ENCODE measurements around the gene EML6.

Gene EML6

DNA sequence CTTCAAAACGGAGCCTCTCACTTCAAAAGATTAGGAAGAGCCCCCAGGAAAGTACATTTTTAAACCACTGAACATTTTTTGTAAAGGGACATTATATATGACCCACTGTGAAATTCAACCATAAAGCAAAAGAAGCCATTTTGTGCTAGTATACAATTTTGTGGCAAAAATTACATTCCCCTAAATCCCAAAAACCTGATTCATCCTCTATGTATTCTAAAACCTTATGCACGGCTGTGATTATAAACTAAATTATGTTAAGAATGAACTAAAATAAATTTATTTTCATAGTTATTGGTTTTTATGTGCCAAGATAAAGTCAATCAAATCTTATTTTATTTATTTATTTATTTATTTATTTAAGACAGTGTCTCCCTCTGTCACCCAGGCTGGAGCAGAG, 278.3 kb downstream of the EML6 start:
- Histone ChIP-seq H3K36me3 (ENCODE audit: control insufficient read depth, insufficient read depth, low read length) (peaks cover 5% of the 10 kb centered on the region), H3K4me1 (ENCODE audit: control insufficient read depth, insufficient read depth, low read length, poor library complexity, severe bottlenecking) (peaks cover 15% of the 10 kb centered on the region), H3K9me3 (ENCODE audit: control insufficient read depth, low read length) (no peaks in the 10 kb centered on the region), H3K4me3 (ENCODE audit: extremely low read depth, insufficient read depth, low read length, poor library complexity, severe bottlenecking) (no peak overlapping the region), H3K27ac (ENCODE audit: low read depth, low read length, severe bottlenecking) (no peak overlapping the region)
- no CpG with 5 or more reads among the region's 2 CpGs for WGBS, 2 experiments (ENCODE audit: insufficient coverage in 2 of 2)

DNA sequence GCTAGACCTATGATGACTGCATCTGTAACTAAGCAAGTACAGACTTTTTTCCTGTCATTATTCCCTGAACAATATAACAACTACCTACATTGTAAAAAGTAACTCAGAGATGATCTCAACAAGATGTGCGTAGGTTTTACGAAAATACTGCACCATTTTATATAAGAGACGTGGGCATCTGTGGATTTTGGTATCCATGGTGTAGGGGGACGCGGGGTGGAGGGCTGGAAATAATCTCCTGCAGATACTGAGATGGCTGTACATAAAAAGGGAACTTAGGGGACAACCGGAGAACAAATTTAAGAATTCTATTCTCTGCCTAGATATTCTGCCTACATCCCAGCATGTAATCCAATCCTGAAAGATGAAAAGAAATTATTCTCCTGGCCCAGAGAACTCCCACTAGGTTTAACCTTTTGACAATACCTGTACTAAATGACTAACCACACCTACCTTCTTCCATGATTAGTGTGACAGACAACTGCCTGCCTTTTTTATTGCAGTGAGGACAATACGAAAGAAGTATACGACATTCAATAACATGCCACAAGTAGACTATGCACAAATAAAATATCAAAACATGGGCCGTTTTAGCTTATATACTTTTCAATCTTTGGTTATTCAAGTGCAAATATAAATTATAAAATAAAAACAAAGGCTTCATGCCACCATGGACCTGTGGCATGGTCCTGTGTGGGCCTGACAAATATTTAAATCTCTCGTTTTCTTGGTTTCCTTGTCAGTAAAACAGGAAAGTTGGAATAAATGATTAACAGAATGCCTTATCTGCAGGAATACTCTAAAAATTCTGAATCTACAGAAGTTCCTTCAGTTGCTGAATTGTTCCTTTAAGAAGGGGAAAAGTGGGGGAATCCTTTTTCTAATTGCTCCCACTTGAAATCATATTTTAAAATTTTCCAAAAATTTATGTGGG, 280.5 kb downstream of the EML6 start:
- 95 to 96% methylated on average over 5 of the region's 10 CpGs for WGBS, 2 experiments (ENCODE audit: insufficient coverage in 2 of 2)
- Histone ChIP-seq H3K27ac (ENCODE audit: low read depth, low read length, severe bottlenecking) (no peak overlapping the region), H3K36me3 (ENCODE audit: control insufficient read depth, insufficient read depth, low read length) (no peaks in the 10 kb centered on the region), H3K4me3 (ENCODE audit: extremely low read depth, insufficient read depth, low read length, poor library complexity, severe bottlenecking) (no peak overlapping the region), H3K4me1 (ENCODE audit: control insufficient read depth, insufficient read depth, low read length, poor library complexity, severe bottlenecking) (peaks cover 26% of the 10 kb centered on the region), H3K9me3 (ENCODE audit: control insufficient read depth, low read length) (no peaks in the 10 kb centered on the region)

DNA sequence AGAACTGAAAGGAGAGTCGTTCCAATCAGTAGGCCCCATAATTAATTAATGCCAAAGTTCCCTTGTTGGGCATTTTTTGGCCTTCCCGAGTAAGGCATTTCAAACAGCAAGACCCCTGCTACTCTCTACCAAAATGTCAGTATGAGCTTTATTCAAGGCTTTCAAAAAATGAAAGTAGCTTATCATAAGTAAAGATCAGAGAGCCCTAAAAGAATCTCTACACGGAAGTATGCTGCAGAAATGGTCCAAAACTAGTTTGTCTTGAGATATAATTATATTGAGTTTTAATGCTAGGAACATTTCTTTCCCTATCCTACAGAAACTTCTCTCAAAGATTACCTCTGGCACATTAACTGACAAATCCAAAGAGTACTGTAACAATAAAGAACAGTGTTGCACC, 282.8 kb downstream of the EML6 start:
- WGBS, 2 experiments (ENCODE audit: insufficient coverage in 2 of 2) = no CpG with 5 or more reads among the region's 3 CpGs
- no peak overlapping the region for H3K27ac ChIP-seq (ENCODE audit: low read depth, low read length, severe bottlenecking)

DNA sequence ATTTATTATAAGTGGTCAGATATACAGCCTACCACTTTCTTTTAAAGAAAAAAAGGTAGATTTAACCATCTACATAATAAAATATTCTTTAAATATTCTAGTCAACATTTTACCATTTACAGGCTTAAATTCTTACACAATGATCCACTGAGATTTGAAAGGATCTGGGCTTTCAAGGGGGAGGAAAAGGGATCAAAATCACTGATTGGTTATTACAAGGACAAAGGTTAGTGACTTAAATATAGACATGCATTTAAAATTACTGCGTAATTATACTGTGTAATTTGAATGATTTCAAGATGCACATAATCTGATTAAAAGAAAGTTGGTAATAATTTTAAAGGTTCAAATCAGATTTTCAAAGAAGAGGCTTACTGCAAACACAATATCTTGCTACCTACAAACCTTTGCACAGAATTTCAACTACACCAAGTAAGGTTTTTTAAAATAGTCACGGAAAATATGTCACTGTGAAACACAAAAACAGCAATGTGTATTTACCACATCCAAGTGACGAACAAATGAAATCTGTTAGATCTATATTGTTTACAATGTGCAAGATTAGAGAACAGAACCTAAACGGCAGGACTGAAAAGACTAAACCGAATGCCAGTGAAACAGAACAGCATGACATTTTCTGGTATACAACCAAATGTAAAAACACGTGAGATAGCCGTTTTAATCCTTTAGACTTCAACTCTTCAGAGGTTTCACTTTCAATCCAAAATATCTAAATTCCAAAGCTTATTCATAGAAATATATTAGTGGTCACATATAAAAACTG, 286.0 kb downstream of the EML6 start:
- Histone ChIP-seq H3K27ac (ENCODE audit: low read depth, low read length, severe bottlenecking) (no peak overlapping the region), H3K36me3 (ENCODE audit: control insufficient read depth, insufficient read depth, low read length) (no peaks in the 10 kb centered on the region), H3K9me3 (ENCODE audit: control insufficient read depth, low read length) (no peaks in the 10 kb centered on the region), H3K4me3 (ENCODE audit: extremely low read depth, insufficient read depth, low read length, poor library complexity, severe bottlenecking) (no peak overlapping the region), H3K4me1 (ENCODE audit: control insufficient read depth, insufficient read depth, low read length, poor library complexity, severe bottlenecking) (peaks cover 58% of the 10 kb centered on the region)
- WGBS, 2 experiments (ENCODE audit: insufficient coverage in 2 of 2) = 83 to 94% methylated on average over 2 to 4 of the region's 7 CpGs

More for the DNA sequence above, 282.8 kb downstream of the EML6 start:
- H3K36me3 ChIP-seq (ENCODE audit: control insufficient read depth, insufficient read depth, low read length) = no peaks in the 10 kb centered on the region
- no peaks in the 10 kb centered on the region for H3K9me3 ChIP-seq (ENCODE audit: control insufficient read depth, low read length)
- H3K4me1 ChIP-seq (ENCODE audit: control insufficient read depth, insufficient read depth, low read length, poor library complexity, severe bottlenecking) = peaks cover 37% of the 10 kb centered on the region
- no peak overlapping the region for H3K4me3 ChIP-seq (ENCODE audit: extremely low read depth, insufficient read depth, low read length, poor library complexity, severe bottlenecking)

DNA sequence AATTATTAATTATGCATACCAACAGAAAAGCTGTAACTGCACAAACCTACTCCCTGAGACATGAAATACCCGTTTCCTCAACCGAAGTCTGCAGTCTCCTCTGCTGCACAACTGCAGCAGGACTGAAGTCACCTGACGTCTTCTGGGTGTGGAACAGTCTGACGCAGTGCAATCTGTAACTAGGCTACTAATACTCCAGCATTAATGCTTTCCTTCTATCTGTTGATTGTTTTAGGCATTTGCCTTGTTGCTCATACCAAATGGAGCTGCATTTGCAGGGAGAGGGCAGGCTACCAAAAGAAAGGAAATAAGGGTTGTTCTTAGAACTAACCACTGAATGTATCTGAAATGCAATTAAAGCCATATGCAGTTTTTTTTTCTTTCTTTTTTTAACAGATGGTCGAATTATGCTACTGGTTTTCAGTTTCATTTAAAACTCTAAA, 286.7 kb downstream of the EML6 start:
- no peaks in the 10 kb centered on the region for H3K9me3 ChIP-seq (ENCODE audit: control insufficient read depth, low read length)
- no peaks in the 10 kb centered on the region for H3K36me3 ChIP-seq (ENCODE audit: control insufficient read depth, insufficient read depth, low read length)
- no peak overlapping the region for H3K4me3 ChIP-seq (ENCODE audit: extremely low read depth, insufficient read depth, low read length, poor library complexity, severe bottlenecking)
- H3K4me1 ChIP-seq (ENCODE audit: control insufficient read depth, insufficient read depth, low read length, poor library complexity, severe bottlenecking) = peaks cover 58% of the 10 kb centered on the region
- 86 to 88% methylated on average over 4 of the region's 5 CpGs for WGBS, 2 experiments (ENCODE audit: insufficient coverage in 2 of 2)
- no peak overlapping the region for H3K27ac ChIP-seq (ENCODE audit: low read depth, low read length, severe bottlenecking)

DNA sequence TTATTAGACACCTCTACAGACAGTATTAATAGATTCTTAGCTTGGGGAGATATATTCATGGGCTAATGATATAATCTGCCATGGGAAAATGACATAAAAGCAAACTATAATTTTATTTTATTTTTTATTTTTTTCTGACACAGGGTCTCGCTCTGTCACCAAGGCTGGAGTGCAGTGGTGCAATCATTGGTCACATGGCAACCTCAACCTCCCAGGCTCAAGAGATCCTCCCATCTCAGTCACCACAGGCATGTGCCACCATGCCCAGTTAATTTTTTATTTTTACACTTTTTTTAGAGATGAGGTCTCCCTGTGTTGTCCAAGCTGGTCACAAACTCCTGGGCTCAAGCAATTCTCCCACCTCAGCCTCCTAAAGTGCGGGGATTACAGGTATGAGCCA, 287.5 kb downstream of the EML6 start:
- H3K27ac ChIP-seq (ENCODE audit: low read depth, low read length, severe bottlenecking) = no peak overlapping the region
- H3K9me3 ChIP-seq (ENCODE audit: control insufficient read depth, low read length) = no peaks in the 10 kb centered on the region
- peaks cover 57% of the 10 kb centered on the region for H3K4me1 ChIP-seq (ENCODE audit: control insufficient read depth, insufficient read depth, low read length, poor library complexity, severe bottlenecking)
- WGBS, 2 experiments (ENCODE audit: insufficient coverage in 2 of 2) = no CpG with 5 or more reads among the region's 2 CpGs
- H3K4me3 ChIP-seq (ENCODE audit: extremely low read depth, insufficient read depth, low read length, poor library complexity, severe bottlenecking) = no peak overlapping the region
- H3K36me3 ChIP-seq (ENCODE audit: control insufficient read depth, insufficient read depth, low read length) = no peaks in the 10 kb centered on the region

DNA sequence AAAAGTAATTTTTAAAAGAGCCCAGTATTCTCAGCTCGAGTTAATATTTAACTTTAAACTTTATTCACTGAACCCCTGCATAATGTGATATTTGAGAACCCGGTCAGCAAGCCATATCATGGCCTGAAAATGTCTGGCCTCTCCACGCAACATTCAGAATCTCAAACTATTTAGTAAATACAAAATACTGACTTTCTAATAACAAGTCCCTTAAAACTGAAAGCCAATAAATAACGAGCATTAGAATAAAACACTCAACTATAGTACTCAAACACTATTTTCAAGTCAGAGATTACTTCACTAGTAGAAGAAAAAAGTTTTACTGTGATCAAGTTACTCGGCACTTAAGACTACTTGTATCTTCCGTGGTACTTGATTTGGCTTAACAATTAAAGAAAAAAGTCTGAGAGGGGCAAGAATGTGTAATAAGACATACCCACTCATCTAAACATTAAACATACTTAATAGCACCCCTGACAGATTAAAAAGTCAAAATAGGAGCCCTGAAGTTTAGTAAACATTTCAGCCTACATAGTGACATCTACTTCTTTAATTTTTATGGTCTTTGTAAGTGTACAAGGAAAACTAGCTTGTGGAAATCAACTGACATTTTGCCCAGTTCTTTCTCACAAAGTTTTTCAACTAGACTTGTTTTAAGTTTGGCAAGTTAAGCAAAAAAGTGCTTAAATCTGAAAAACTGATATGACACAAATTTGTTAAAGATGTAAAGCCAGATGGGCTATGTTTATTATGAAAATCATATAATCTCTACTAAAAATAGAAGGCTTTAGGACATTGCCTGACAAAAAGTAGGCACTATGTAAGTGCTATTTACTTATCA, 288.6 kb downstream of the EML6 start:
- Histone ChIP-seq H3K36me3 (ENCODE audit: control insufficient read depth, insufficient read depth, low read length) (no peaks in the 10 kb centered on the region), H3K9me3 (ENCODE audit: control insufficient read depth, low read length) (no peaks in the 10 kb centered on the region), H3K4me1 (ENCODE audit: control insufficient read depth, insufficient read depth, low read length, poor library complexity, severe bottlenecking) (peaks cover 50% of the 10 kb centered on the region), H3K4me3 (ENCODE audit: extremely low read depth, insufficient read depth, low read length, poor library complexity, severe bottlenecking) (no peak overlapping the region), H3K27ac (ENCODE audit: low read depth, low read length, severe bottlenecking) (no peak overlapping the region)
- 89 to 100% methylated on average over 1 to 3 of the region's 6 CpGs for WGBS, 2 experiments (ENCODE audit: insufficient coverage in 2 of 2)

DNA sequence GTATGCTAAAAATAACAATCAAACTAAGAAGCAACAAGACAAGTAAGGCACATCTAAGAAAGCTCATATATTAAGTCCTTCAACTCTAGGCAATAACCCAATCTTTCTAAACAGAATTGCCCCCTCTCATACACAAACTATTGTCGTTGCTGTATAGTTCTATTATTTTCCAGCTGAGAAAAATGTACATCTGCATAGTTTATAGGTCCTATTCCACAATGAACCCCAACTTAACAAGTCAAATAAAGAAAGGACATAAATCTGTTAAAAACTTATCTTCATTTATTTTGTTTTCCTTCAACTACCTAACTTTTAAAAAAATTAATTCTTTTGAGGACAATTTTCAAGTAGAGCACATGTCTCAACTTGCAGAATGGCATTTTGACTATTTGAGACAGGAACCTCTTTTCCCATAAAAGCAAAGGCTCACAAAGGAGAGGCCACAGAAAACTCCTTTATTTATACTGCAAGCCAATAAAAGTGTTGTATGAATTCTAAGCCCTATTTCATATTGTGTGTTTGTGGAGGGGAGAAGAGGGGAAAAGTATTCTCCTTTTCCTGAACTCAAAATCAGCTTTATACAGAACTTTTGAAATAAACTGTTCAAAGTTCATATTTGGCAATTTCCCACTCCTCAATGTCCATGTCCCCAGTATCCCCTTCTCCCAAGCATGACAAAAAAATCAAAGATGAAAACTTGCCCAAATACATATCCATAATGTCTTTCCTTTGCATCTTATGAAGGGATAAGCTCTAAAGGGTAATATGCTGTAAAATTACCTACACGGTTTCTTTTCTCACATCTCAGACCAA, 289.4 kb downstream of the EML6 start:
- Histone ChIP-seq H3K36me3 (ENCODE audit: control insufficient read depth, insufficient read depth, low read length) (no peaks in the 10 kb centered on the region), H3K4me1 (ENCODE audit: control insufficient read depth, insufficient read depth, low read length, poor library complexity, severe bottlenecking) (peaks cover 43% of the 10 kb centered on the region), H3K27ac (ENCODE audit: low read depth, low read length, severe bottlenecking) (peak overlapping the region; percentile 3), H3K9me3 (ENCODE audit: control insufficient read depth, low read length) (no peaks in the 10 kb centered on the region), H3K4me3 (ENCODE audit: extremely low read depth, insufficient read depth, low read length, poor library complexity, severe bottlenecking) (no peak overlapping the region)
- 88% methylated on average over 1 of the region's 2 CpGs; no CpG with 5 or more reads in 1 of the 2 experiments for WGBS, 2 experiments (ENCODE audit: insufficient coverage in 2 of 2)

DNA sequence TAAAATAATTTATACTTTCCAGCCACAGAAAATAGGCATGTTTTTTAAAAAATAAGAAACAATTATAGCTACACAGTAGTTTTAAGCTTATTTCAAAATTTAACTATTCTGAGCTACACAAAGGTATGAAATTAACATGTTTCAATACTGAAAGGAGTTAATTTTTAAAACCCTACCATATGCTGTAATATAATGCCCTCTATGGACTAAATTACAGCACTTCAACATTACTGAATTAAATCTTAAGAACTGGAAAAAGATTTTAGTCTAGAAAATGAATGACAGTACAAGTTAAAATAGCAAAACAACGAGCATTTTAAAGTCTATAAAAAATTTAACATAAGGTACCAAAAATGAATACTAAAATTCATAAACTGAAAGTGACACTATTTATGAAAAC, 290.5 kb downstream of the EML6 start:
- WGBS, 2 experiments (ENCODE audit: insufficient coverage in 2 of 2) = no CpG with 5 or more reads among the region's 1 CpG
- peaks cover 3% of the 10 kb centered on the region for H3K36me3 ChIP-seq (ENCODE audit: control insufficient read depth, insufficient read depth, low read length)
- H3K4me1 ChIP-seq (ENCODE audit: control insufficient read depth, insufficient read depth, low read length, poor library complexity, severe bottlenecking) = peaks cover 39% of the 10 kb centered on the region
- no peak overlapping the region for H3K27ac ChIP-seq (ENCODE audit: low read depth, low read length, severe bottlenecking)
- H3K9me3 ChIP-seq (ENCODE audit: control insufficient read depth, low read length) = no peaks in the 10 kb centered on the region
- H3K4me3 ChIP-seq (ENCODE audit: extremely low read depth, insufficient read depth, low read length, poor library complexity, severe bottlenecking) = no peak overlapping the region

Data from mesodermal cell (in vitro differentiated cells).